Measurements from ENCODE around the gene NUP62. TPM values are rescaled to one million over a fixed set of nuclear protein-coding genes. Genes with fewer than 3 reads are reported as not detected.
A peak's percentile ranks its signal among the peaks of the same experiment; 100 is the strongest.

Gene NUP62
- total RNA-seq, 1 experiment from 2014 or later = 109 TPM

GRCh38 chr19:49858088-49858985 is 71.0 kb downstream of the NUP62 start:
- peak; percentile 67 for DNase-seq
- peaks cover 24% of the 10 kb centered on the region for H3K36me3 ChIP-seq (replicated peaks; ENCODE audit: control insufficient read depth, insufficient read depth, low read length)
- H3K27me3 ChIP-seq (ENCODE audit: control insufficient read depth, insufficient read depth, low read length) = no peaks in the 10 kb centered on the region
- H3K4me3 ChIP-seq (ENCODE audit: insufficient read depth, low read depth, low read length) = no peak overlapping the region

GRCh38 chr19:49857838-49858087 is 71.5 kb downstream of the NUP62 start:
- DNase-seq = no peak
- H3K4me3 ChIP-seq (ENCODE audit: insufficient read depth, low read depth, low read length) = no peak overlapping the region
- peaks cover 23% of the 10 kb centered on the region for H3K36me3 ChIP-seq (replicated peaks; ENCODE audit: control insufficient read depth, insufficient read depth, low read length)
- no peaks in the 10 kb centered on the region for H3K27me3 ChIP-seq (ENCODE audit: control insufficient read depth, insufficient read depth, low read length)

GRCh38 chr19:49857061-49857837 is 72.1 kb downstream of the NUP62 start:
- DNase-seq = peak; percentile 74
- H3K4me3 ChIP-seq (ENCODE audit: insufficient read depth, low read depth, low read length) = no peak overlapping the region
- H3K27me3 ChIP-seq (ENCODE audit: control insufficient read depth, insufficient read depth, low read length) = no peaks in the 10 kb centered on the region
- peaks cover 27% of the 10 kb centered on the region for H3K36me3 ChIP-seq (replicated peaks; ENCODE audit: control insufficient read depth, insufficient read depth, low read length)

Other genes with a start within 250 kb of the NUP62 start
- gene ADM5, start 239.9 kb downstream of the NUP62 start, total RNA-seq (2014; rRNA removed; shearing (Covaris generic)) = 1.4 and 1.8 TPM in 2 replicates
- 25.8 and 28.9 TPM in 2 replicates for gene CPT1C, start 238.4 kb downstream of the NUP62 start, total RNA-seq (2014; rRNA removed; shearing (Covaris generic))
- gene TSKS, start 166.2 kb downstream of the NUP62 start, total RNA-seq (2014; rRNA removed; shearing (Covaris generic)) = 0.24 and 0.52 TPM in 2 replicates
- 208 and 249 TPM in 2 replicates for gene AP2A1, start 162.5 kb downstream of the NUP62 start, total RNA-seq (2014; rRNA removed; shearing (Covaris generic))
- gene FUZ, start 116.2 kb downstream of the NUP62 start, total RNA-seq (2014; rRNA removed; shearing (Covaris generic)) = 48.5 and 49.5 TPM in 2 replicates
- gene MED25, start 111.2 kb downstream of the NUP62 start, total RNA-seq (2014; rRNA removed; shearing (Covaris generic)) = 49.3 and 53.5 TPM in 2 replicates
- gene PTOV1, start 78.3 kb downstream of the NUP62 start, total RNA-seq (2014; rRNA removed; shearing (Covaris generic)) = 205 and 219 TPM in 2 replicates
- 76.2 and 94.7 TPM in 2 replicates for gene PNKP, start 61.9 kb downstream of the NUP62 start, total RNA-seq (2014; rRNA removed; shearing (Covaris generic))
- gene AKT1S1, start 52.1 kb downstream of the NUP62 start, total RNA-seq (2014; rRNA removed; shearing (Covaris generic)) = 7.2 and 12.9 TPM in 2 replicates
- 10.2 and 12.6 TPM in 2 replicates for gene TBC1D17, start 51.8 kb downstream of the NUP62 start, total RNA-seq (2014; rRNA removed; shearing (Covaris generic))
- 0.59 and 0.73 TPM in 2 replicates for gene IL4I1, start 32.6 kb downstream of the NUP62 start, total RNA-seq (2014; rRNA removed; shearing (Covaris generic))
- gene ATF5, start 299 bp downstream of the NUP62 start, total RNA-seq (2014; rRNA removed; shearing (Covaris generic)) = 10.7 and 15.0 TPM in 2 replicates
- gene SIGLEC11, start 31.7 kb upstream of the NUP62 start, total RNA-seq (2014; rRNA removed; shearing (Covaris generic)) = not detected in 2 replicates
- 27.7 and 34.3 TPM in 2 replicates for gene VRK3, start 95.9 kb upstream of the NUP62 start, total RNA-seq (2014; rRNA removed; shearing (Covaris generic))
- gene ZNF473, start 96.5 kb upstream of the NUP62 start, total RNA-seq (2014; rRNA removed; shearing (Covaris generic)) = 6.8 and 8.2 TPM in 2 replicates
- gene IZUMO2, start 233.8 kb upstream of the NUP62 start, total RNA-seq (2014; rRNA removed; shearing (Covaris generic)) = not detected in 2 replicates

Data from H7 (cell line).